HG03039 (cell line): Measurements from ENCODE around the gene DGKE.

ENCODE experiments used
- ATAC-seq: cut with Tn5 transposase; IDR thresholded peaks from one replicate; pipeline ENCODE4 v1.9.1; 2021; ENCODE audit warnings: mild to moderate bottlenecking, moderate library complexity; ENCODE audit not compliant: unreplicated experiment

Gene DGKE

DNA sequence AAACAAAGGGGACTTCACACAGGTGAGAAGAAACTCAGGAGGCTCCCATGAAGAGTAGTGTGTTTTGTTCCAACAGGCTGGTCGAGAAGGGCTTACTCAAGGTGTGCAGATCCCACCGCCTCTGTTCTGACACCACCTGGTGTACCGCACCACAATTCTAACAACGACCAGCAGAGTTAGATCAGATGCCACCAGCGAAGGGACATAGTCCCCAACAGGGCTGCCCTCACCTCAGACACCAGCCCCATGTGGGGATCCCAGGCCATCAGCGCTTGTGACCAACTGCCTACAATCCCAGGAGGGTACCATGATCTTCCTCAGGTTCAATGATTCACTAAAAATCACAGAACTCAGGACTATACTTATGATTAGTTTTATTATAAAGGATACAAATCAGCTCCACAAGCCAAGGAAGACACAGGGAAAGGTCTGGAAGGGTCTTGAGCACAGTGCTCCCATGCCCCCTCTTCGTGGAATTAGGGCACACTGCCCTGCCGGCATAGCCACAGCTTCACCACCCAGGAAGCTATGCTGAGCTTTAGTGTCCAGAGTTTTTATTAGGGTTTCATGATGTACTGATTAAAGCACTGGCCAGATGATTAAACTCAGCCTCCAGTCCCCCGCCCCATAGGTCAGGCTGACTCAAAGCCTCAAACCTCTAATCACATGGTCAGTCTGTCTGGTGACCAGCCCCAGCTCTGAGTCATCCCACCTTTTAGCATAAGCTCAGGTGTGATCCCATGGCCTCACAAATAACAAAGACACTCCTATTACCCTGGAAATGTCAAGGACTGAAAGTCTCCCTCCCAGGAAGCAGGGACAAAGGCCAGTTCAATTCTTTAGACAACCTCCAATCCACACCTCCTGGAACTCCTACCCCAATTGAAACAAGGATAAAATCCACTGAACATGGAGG is 53.9 kb downstream of the DGKE start:
- ATAC-seq, result no peak

GRCh38 chr17:56890390-56890789 is 56.4 kb downstream of the DGKE start:
- ATAC-seq, result no peak

- ATAC-seq, result no peak
These were observed 57.1 kb downstream of the DGKE start for GRCh38 chr17:56890906-56891674.

DNA sequence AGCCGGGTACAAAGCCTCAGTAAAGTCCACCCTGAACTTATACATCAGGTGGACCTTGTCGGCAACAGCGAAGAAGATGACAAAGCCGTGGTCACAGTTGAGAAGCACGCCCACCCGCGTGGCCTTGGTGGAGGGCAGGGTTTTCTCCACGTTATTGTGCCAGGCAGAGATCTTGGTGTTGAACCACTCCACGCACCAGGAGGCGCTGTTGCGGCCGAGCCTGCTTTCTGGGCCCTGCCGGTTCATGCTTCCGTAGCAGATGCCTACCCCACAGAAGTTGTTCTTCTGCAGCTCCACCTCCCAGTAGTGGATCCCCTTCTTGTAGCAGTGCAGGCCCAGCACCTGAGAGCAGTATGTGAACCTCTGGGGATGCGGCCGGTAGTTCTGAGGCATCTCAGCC is 57.8 kb downstream of the DGKE start:
- ATAC-seq, result no peak

DNA sequence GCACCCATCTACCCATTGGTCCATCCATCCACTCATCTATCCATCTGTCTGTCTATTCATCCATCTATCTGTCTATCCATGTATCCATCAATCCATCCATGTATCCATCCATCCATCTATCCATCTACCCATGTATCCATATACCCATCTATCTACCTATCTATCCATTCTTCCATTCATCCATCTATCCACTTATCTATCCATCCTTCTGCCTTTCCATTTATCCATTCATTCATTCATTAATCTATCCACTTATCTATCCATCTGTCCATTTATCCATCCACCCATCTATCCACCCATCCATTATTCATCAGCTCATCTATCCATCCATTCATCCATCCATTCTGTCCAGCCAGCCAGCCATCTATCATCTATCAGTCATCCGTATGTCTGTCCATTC is 58.4 kb downstream of the DGKE start:
- ATAC-seq, result no peak

DNA sequence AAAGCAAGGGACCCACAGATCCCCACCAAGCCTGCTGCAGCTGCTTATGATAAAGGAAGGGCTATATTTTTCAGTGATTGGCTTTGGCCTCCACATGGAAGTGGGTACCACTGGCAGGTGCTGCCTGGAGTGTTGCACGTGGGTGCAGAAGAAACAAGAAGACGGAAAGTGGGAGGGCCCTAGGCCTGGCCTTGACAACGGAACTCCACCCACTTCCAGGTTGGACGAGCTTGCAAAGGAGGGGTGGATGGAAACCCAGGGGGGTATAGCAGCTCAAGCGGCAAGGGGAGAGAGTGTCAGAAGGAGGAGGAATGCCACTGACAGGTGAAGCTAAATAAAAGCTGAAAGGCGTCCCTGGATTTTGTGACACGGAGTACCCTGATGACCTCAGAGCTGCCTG is 59.6 kb downstream of the DGKE start:
- no peak for ATAC-seq

GRCh38 chr17:56894859-56895455 is 61.0 kb downstream of the DGKE start:
- ATAC-seq, result no peak

DNA sequence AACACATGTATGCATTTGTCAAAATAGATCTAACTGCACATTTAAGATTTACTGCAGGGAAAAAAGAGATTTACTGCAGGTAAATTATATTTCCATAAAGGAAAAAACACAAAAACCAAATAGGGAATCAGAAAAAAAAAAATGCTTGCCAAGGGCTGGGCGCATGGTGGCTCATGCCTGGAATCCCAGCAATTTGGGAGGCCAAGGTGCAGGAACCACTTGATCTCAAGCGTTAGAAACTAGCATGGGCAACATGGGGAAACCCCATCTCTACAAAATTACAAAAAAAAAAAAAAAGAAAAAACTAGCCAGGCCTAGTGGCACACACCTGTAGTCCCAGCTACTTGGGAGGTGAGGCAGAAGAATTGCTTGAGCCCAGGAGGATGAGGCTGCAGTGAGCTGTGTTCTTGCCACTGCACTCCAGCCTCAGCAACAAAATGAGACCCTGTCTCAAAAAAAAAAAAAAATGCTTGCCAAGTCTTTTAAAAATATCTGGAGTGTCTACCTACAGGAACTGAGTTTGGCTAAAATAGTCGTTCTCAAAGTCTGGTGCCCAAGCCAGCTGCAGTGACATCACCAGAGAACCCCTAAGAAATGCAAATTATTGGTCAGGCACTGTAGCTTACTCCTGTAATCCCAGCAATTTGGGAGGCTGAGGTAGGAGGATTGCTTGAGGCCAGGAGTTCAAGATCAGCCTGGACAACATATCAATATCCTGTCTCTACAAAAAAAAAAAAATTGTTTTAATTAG is 62.4 kb downstream of the DGKE start:
- no peak for ATAC-seq

DNA sequence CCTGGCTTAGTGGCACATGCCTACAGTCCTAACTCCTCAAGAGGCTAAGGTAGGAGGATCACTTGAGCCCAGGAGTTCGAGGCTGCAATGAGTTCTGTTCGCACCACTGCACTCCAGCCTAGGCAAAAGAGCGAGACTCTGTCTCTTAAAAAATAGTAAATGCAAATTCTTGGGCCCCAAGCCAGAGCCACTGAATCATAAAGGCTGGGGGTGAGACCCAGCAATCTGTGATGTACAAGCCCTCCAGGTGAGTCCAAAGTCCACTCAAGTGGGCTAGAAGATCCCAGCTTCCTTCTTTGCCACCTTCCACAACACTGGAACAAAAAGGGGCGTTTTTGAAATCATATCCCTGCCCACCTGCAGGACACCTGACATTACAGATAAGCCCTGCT is 63.0 kb downstream of the DGKE start:
- ATAC-seq, result no peak

GRCh38 chr17:56897646-56898424 is 63.9 kb downstream of the DGKE start:
- no peak for ATAC-seq

DNA sequence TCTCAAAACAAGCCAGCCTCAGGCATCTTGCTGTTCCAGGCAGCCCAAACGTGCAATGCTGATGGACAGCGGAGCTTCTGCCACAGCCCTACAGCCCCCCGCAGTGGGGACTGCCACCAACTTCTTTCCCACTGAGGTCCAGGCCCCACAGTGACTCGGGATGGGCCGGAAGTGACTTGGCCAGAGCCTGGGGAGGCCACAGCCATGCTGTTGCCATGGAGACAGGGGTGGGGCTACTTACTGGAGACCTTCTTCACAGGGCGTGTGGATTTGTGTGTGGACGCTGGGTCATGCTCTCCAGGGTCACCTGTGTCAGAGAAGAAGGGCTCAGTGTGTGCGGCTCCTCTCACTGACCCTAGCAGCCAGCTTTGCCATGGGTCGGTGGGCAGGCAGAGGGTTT is 64.9 kb downstream of the DGKE start:
- ATAC-seq, result no peak

- ATAC-seq, result no peak
These were observed 65.5 kb downstream of the DGKE start for GRCh38 chr17:56899403-56899802.

DNA sequence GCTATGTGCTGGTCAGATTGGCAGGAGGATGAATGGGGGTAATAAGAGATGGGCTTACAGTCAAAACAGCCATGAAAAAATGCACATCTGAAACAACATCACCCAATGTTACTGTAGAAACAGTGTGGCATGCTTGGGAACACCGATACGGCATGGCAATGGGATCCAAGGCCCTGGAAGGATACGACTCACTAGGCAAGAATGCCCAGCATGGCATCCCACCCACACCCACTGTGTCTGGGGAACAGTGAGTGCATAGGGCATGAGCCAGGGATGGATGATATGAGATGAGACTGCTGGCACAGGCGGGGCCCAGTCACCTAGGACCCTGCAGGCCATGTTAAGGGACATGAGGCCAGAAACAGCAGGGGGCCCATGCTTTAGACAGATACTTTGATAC is 68.4 kb downstream of the DGKE start:
- ATAC-seq, result no peak

GRCh38 chr17:56903560-56903959 is 69.6 kb downstream of the DGKE start:
- no peak for ATAC-seq

GRCh38 chr17:56908001-56908542 is 74.1 kb downstream of the DGKE start:
- ATAC-seq, result peak; percentile 80

GRCh38 chr17:56909742-56910508 is 76.0 kb downstream of the DGKE start:
- ATAC-seq, result no peak

DNA sequence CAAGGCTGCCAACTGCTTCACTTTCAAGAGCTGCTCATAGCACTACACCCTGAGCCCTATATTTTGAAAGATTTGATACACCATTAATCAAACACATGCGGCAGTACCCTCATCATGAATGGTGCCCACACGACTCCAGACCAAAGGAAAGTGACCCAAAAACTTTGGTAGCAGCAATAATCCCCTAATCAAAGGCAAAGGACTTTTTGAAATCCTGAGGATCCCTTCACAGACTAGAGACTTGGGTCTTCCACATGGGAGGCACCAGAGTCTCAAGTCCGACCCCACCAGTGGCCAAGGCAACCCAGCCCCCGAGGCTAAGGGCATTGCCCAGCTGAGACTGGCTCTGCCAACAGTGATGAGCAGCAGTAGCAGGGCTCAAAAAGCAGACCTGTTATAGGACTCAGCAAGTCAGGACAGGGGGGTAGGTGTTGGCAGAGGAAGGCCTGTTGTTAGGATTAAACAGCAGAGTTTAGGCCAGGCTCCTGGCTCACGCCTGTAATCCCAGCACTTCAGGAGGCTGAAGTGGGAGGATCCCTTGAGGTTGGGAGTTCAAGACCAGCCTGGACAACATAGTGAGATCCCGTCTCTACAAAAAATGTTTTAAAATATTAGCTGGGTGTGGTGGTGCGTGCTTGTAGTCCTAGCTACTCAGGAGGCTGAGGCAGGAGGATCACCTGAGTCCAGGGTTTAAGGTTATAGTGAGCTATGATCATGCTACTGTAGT is 76.7 kb downstream of the DGKE start:
- ATAC-seq, result no peak
